KBM-7 (cell line): ENCODE measurements around the gene SCN1A.

ENCODE experiments used
- DNase-seq: peaks from one replicate; pipeline ENCODE4 v3.0.0-alpha.2; 2015
- in situ Hi-C: fragments of 300-500 bp; cut with MboI; formaldehyde crosslinking; loops from 2 replicates; pipeline ENCODE4 v1.14.3; 2020; ENCODE audit warnings: low sequenced_read_pairs, low pct_unique_long_range_greater_than_20kb, mixed read lengths

The SCN1A gene

DNA sequence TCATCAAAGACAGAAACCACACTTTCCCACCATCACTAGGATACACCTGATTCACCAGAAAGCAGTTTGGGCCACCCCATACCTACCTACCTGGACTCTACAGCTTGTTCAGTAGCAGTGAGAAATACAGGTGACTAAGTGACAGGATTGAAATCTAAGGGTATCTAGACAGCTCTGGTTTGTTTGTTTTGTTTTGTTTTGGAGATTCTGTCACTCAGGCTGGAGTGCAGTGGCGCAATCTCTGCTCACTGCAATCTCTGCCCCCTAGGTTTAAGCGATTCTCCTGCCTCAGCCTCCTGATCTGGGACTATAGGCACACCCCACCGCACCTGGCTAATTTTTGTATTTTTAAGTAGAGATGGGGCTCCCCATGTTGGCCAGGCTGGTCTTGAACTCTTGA is 177.4 kb downstream of the SCN1A start:
- in situ Hi-C loops, result no loop called here

GRCh38 chr2:165941827-165942226 is 186.0 kb downstream of the SCN1A start:
- in situ Hi-C loops, result no loop called here
- DNase-seq, result no peak

More for the DNA sequence above, 177.4 kb downstream of the SCN1A start:
- DNase-seq, result no peak

- in situ Hi-C loops, result no loop called here
- no peak for DNase-seq
Observed at GRCh38 chr2:165938237-165938636, 189.6 kb downstream of the SCN1A start.
